ENCODE results near the gene AGER. TPM values are rescaled to one million over a fixed set of nuclear protein-coding genes. Genes with fewer than 3 reads are reported as not detected.

Gene AGER
- total and polyA plus RNA-seq, 9 of the 15 experiments (the other 6 are each of a cell fraction or from before 2014, with no cell fraction given), result 1.2 to 11.5 (median 4.1) TPM

DNA sequence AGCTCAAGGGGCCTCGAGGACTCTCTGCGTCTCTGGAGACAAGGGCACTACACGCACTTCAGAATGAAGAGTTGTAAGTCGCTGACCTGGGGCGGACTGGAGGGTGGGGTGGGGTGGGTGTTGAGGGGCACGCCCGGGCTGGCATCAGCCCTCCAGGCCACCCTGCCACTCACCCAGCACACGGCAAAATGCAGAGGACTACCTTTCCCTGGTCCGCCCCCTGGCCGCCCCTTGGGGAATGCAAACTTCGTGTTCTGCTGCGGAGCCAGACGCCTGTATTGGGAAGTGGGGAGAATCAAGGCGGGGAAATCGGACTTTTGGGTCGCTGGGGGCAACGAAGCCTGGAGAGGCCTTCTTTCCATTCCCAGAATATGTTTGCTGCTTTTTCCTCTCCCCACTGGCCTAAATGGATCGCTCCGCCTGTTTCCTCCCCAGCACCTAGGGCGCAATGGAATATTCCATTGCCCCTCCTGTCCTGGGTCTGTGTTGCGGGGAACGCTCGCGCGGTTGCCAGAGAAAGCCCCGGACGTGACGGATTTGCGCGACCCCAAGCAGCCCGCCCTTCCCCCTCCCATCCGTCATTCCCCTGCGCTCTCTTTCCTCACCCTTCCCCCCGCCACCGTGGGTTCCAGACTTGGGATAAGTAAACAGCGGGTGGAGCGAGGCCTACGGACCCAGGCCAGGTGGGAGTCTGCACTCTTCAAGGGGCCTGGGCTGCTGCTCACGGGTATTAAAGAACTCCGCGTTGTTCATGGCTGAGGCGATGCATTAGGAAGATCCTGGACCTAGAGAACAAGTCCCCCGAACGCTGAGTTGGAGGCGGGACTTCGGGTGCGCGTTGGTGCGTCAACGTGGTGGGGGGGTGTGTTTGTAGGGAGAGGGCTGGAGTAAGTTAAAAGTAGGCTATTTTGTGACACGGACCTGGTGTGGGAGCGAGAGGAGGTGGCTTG lies 30.2 kb downstream of the AGER start, which contains the start of gene PPT2 (continued):
- TF ChIP-seq, protein P1, sequence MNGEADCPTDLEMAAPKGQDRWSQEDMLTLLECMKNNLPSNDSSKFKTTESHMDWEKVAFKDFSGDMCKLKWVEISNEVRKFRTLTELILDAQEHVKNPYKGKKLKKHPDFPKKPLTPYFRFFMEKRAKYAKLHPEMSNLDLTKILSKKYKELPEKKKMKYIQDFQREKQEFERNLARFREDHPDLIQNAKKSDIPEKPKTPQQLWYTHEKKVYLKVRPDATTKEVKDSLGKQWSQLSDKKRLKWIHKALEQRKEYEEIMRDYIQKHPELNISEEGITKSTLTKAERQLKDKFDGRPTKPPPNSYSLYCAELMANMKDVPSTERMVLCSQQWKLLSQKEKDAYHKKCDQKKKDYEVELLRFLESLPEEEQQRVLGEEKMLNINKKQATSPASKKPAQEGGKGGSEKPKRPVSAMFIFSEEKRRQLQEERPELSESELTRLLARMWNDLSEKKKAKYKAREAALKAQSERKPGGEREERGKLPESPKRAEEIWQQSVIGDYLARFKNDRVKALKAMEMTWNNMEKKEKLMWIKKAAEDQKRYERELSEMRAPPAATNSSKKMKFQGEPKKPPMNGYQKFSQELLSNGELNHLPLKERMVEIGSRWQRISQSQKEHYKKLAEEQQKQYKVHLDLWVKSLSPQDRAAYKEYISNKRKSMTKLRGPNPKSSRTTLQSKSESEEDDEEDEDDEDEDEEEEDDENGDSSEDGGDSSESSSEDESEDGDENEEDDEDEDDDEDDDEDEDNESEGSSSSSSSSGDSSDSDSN (IDR thresholded peaks at IDR 0.05; ENCODE audit: borderline replicate concordance in 1 of 2, low read depth in 2 of 2, low read length in 2 of 2), result peak in 1 of 2 experiments; percentile 19; a peak in 1 of 4 replicates
- TF ChIP-seq ZNF311 (CRISPR knock-in tag; IDR thresholded peaks at IDR 0.05) (no peak), CREM (IDR thresholded peaks at IDR 0.05; ENCODE audit: low read depth) (peak; percentile 99), ZEB2 (IDR thresholded peaks at IDR 0.05) (no peak), COPS2 (conservative IDR thresholded peaks at IDR 0.05) (no peak), RFX1 (IDR thresholded peaks at IDR 0.05) (peak; percentile 91), CCNT2 (IDR thresholded peaks at IDR 0.05; ENCODE audit: borderline replicate concordance, extremely low read depth, insufficient read length, low read depth, low read length) (peak; percentile 54), CBX2 (IDR thresholded peaks at IDR 0.05; ENCODE audit: insufficient read depth, low read length, poor library complexity, severe bottlenecking) (no peak), ILK (tag; IDR thresholded peaks at IDR 0.05; ENCODE audit: borderline replicate concordance, low read depth) (no peak), ZNF146 (CRISPR knock-in tag; IDR thresholded peaks at IDR 0.05; ENCODE audit: unreplicated experiment) (no peak), THRAP3 (IDR thresholded peaks at IDR 0.05; ENCODE audit: borderline replicate concordance) (no peak)
- TF ChIP-seq, protein P2, sequence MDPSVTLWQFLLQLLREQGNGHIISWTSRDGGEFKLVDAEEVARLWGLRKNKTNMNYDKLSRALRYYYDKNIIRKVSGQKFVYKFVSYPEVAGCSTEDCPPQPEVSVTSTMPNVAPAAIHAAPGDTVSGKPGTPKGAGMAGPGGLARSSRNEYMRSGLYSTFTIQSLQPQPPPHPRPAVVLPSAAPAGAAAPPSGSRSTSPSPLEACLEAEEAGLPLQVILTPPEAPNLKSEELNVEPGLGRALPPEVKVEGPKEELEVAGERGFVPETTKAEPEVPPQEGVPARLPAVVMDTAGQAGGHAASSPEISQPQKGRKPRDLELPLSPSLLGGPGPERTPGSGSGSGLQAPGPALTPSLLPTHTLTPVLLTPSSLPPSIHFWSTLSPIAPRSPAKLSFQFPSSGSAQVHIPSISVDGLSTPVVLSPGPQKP (CRISPR knock-in tag; IDR thresholded peaks at IDR 0.05), result no peak
- TF ChIP-seq, protein P3, sequence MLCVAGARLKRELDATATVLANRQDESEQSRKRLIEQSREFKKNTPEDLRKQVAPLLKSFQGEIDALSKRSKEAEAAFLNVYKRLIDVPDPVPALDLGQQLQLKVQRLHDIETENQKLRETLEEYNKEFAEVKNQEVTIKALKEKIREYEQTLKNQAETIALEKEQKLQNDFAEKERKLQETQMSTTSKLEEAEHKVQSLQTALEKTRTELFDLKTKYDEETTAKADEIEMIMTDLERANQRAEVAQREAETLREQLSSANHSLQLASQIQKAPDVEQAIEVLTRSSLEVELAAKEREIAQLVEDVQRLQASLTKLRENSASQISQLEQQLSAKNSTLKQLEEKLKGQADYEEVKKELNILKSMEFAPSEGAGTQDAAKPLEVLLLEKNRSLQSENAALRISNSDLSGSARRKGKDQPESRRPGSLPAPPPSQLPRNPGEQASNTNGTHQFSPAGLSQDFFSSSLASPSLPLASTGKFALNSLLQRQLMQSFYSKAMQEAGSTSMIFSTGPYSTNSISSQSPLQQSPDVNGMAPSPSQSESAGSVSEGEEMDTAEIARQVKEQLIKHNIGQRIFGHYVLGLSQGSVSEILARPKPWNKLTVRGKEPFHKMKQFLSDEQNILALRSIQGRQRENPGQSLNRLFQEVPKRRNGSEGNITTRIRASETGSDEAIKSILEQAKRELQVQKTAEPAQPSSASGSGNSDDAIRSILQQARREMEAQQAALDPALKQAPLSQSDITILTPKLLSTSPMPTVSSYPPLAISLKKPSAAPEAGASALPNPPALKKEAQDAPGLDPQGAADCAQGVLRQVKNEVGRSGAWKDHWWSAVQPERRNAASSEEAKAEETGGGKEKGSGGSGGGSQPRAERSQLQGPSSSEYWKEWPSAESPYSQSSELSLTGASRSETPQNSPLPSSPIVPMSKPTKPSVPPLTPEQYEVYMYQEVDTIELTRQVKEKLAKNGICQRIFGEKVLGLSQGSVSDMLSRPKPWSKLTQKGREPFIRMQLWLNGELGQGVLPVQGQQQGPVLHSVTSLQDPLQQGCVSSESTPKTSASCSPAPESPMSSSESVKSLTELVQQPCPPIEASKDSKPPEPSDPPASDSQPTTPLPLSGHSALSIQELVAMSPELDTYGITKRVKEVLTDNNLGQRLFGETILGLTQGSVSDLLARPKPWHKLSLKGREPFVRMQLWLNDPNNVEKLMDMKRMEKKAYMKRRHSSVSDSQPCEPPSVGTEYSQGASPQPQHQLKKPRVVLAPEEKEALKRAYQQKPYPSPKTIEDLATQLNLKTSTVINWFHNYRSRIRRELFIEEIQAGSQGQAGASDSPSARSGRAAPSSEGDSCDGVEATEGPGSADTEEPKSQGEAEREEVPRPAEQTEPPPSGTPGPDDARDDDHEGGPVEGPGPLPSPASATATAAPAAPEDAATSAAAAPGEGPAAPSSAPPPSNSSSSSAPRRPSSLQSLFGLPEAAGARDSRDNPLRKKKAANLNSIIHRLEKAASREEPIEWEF (CRISPR knock-in tag; IDR thresholded peaks at IDR 0.05), result no peak
- TF ChIP-seq, protein P4, sequence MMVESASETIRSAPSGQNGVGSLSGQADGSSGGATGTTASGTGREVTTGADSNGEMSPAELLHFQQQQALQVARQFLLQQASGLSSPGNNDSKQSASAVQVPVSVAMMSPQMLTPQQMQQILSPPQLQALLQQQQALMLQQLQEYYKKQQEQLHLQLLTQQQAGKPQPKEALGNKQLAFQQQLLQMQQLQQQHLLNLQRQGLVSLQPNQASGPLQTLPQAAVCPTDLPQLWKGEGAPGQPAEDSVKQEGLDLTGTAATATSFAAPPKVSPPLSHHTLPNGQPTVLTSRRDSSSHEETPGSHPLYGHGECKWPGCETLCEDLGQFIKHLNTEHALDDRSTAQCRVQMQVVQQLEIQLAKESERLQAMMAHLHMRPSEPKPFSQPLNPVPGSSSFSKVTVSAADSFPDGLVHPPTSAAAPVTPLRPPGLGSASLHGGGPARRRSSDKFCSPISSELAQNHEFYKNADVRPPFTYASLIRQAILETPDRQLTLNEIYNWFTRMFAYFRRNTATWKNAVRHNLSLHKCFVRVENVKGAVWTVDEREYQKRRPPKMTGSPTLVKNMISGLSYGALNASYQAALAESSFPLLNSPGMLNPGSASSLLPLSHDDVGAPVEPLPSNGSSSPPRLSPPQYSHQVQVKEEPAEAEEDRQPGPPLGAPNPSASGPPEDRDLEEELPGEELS (CRISPR knock-in tag; IDR thresholded peaks at IDR 0.05; ENCODE audit: borderline replicate concordance), result peak; percentile 24; the same call in 1 of the 2 replicates
